Esophagus muscularis mucosa (tissue), 4 donors: ENCODE data around the gene WNT16. TPM values are rescaled to one million over a fixed set of nuclear protein-coding genes. Genes with fewer than 3 reads are reported as not detected.

Experiments
- DNase-seq: peaks from one replicate; pipeline ENCODE4 v3.0.0-alpha.2; 2017; ENCODE audit errors: extremely low spot score
- H3K27ac ChIP-seq, 4 donors: fragments of 200-600 bp; sonication (generic); replicated peaks in 1 of 4; 1 replicate in 3 of 4; 2 replicates in 1 of 4; pipeline ENCODE4 v1.5.1; 2016 to 2019; ENCODE audit warnings: mild to moderate bottlenecking in 1 of 4
- H3K27me3 ChIP-seq, 4 donors: fragments of 200-600 bp; sonication (generic); one replicate each; pipeline versions ENCODE4 v1.5.1 to v1.6.0; 2016 to 2019
- H3K36me3 ChIP-seq, 4 donors: fragments of 200-600 bp; sonication (generic); one replicate each; pipeline ENCODE4 v1.5.1; 2016 to 2019
- H3K4me1 ChIP-seq, 4 donors: fragments of 200-600 bp; sonication (generic); one replicate each; pipeline ENCODE4 v1.5.1; 2016 to 2019
- H3K4me3 ChIP-seq, 4 donors: fragments of 200-600 bp; sonication (generic); 1 replicate in 2 of 4; 2 replicates in 2 of 4; pipeline ENCODE4 v1.5.1; 2016 to 2019; ENCODE audit warnings: mild to moderate bottlenecking in 4 of 4, moderate library complexity in 1 of 4
- H3K9me3 ChIP-seq, 4 donors: fragments of 200-600 bp; sonication (generic); 1 replicate in 3 of 4; 2 replicates in 1 of 4; pipeline ENCODE4 v1.5.1; 2016 to 2019
- CTCF ChIP-seq, 3 experiments: fragments of 200-600 bp in 2 of 3; fragments of 450-650 bp in 1 of 3; sonication (generic) in 2 of 3; IDR thresholded peaks; one replicate each; pipeline ENCODE4 v1.5.1; 2017 to 2019; ENCODE audit warnings: antibody characterized with exemption in 3 of 3, mild to moderate bottlenecking in 2 of 3, moderate library complexity in 1 of 3
- EP300 ChIP-seq: sonication (generic); formaldehyde crosslinking; IDR thresholded peaks from one replicate; pipeline ENCODE4 v1.6.1; 2017; ENCODE audit warnings: antibody characterized with exemption
- POLR2A ChIP-seq: fragments of 450-650 bp; IDR thresholded peaks from one replicate; pipeline ENCODE4 v1.6.1; 2017; ENCODE audit warnings: antibody characterized with exemption, moderate library complexity, mild to moderate bottlenecking, low read depth
- POLR2AphosphoS5 ChIP-seq, 2 donors: sonication (generic); formaldehyde crosslinking; IDR thresholded peaks; one replicate each; pipeline ENCODE4 v1.6.1; 2017; ENCODE audit warnings: antibody characterized with exemption in 2 of 2
- WGBS: methylation state at CpG from one replicate; pipeline ENCODE4 v1.1.5; 2018; 5-methylcytosine and 5-hydroxymethylcytosine counted together
- intact Hi-C: fragments of 100-400 bp; cut with DNase I; formaldehyde crosslinking; loops from one replicate; pipeline ENCODE4 v1.15.1; 2023
- total RNA-seq, 4 donors: library from RNA; depleted of rRNA; stranded (reverse); fragments of >200 nt; gene quantifications; one replicate each; pipeline versions ENCODE4 v1.1.0 to v1.2.1, GENCODE V29; 2016

The WNT16 gene
- total RNA-seq, 4 donors from 2014 or later, result 0.23 to 0.91 (median 0.33) TPM; not detected in 1

DNA sequence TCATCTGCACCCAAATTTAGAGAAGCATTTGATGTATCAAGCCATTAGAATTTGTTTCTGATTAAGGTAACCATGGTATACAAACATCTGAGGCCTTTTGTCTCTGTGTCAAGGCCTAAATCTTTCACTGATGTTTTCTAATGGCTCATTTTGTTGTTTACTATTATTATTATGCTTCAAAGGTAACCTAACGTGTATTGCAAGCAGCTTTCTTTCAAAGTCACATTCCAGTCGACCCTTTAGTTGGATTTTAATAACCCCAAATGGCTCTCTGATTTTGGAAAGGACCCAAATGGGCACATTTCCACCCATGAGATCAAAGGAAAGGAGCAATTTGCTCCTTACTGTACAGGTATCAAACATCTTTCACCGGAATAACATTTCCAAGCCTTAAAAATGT is 46.7 kb upstream of the WNT16 start:
- TF ChIP-seq CTCF (IDR thresholded peaks at IDR 0.05), result no peak
- Histone ChIP-seq H3K4me1 (peaks cover 0 to 7% (median 4%) of the 10 kb centered on the region in 4 donors), H3K36me3 (peaks cover 0 to 34% (median 17%) of the 10 kb centered on the region in 4 donors), H3K9me3 (peaks cover 0 to 6% (median 0%) of the 10 kb centered on the region in 4 donors), H3K27ac (no peak overlapping the region), H3K4me3 (no peak overlapping the region), H3K27me3 (no peaks in the 10 kb centered on the region)
- WGBS, result 75% methylated on average over 3 of the region's 3 CpGs
- no peak for DNase-seq
- intact Hi-C loops, result no loop called here

DNA sequence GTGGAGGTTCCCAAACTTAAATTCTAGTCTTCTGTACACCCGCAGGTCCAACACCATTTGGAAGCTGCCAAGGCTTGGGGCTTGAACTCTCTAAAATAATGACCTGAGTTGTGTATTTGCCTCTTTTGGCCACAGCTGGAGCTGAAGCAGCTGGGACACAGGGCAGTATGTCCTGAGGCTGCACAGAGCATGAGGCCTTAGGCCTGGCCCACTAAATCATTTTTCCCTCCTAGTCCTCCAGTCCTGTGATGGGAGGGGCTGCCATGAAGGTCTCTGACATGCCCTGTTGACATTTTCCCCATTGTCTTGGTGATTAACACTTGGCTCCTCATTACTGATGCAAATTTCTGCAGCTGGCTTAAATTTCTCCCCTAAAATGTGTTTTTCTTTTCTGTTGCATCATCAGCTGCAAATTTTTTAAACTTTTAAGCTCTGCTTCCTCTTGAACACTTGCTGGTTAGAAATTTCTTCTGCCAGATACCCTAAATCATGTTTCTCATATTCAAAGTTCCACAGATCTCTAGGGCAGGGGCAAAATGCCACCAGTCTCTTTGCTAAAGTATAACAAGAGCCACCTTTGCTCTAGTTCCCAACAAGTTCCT is 43.6 kb upstream of the WNT16 start:
- intact Hi-C loops, result no loop called here
- DNase-seq, result no peak
- TF ChIP-seq POLR2AphosphoS5 (IDR thresholded peaks at IDR 0.05), result no peak
- TF ChIP-seq EP300, result no peak
- no peak for TF ChIP-seq CTCF (IDR thresholded peaks at IDR 0.05)
- TF ChIP-seq POLR2A, result no peak
- H3K36me3 ChIP-seq, result peaks cover 0 to 40% (median 17%) of the 10 kb centered on the region in 4 donors
- peaks cover 0 to 6% (median 0%) of the 10 kb centered on the region in 4 donors for H3K9me3 ChIP-seq
- H3K27me3 ChIP-seq, result no peaks in the 10 kb centered on the region
- no peaks in the 10 kb centered on the region for H3K4me1 ChIP-seq
- no peak overlapping the region for H3K4me3 ChIP-seq
- 100% methylated on average over 1 of the region's 1 CpG for WGBS
- H3K27ac ChIP-seq, result no peak overlapping the region

GRCh38 chr7:121286186-121286585 is 42.6 kb upstream of the WNT16 start:
- peaks cover 0 to 40% (median 16%) of the 10 kb centered on the region in 4 donors for H3K36me3 ChIP-seq
- H3K27ac ChIP-seq, result no peak overlapping the region
- intact Hi-C loops, result no loop called here
- 63% methylated on average over 2 of the region's 2 CpGs for whole genome bisulfite sequencing
- no peak for TF ChIP-seq POLR2A
- TF ChIP-seq POLR2AphosphoS5 (IDR thresholded peaks at IDR 0.05), result no peak
- TF ChIP-seq CTCF (IDR thresholded peaks at IDR 0.05), result no peak
- TF ChIP-seq EP300, result no peak
- DNase-seq, result no peak
- no peak overlapping the region for H3K4me3 ChIP-seq
- H3K9me3 ChIP-seq, result peaks cover 0 to 6% (median 0%) of the 10 kb centered on the region in 4 donors
- H3K27me3 ChIP-seq, result no peaks in the 10 kb centered on the region
- H3K4me1 ChIP-seq, result no peaks in the 10 kb centered on the region

DNA sequence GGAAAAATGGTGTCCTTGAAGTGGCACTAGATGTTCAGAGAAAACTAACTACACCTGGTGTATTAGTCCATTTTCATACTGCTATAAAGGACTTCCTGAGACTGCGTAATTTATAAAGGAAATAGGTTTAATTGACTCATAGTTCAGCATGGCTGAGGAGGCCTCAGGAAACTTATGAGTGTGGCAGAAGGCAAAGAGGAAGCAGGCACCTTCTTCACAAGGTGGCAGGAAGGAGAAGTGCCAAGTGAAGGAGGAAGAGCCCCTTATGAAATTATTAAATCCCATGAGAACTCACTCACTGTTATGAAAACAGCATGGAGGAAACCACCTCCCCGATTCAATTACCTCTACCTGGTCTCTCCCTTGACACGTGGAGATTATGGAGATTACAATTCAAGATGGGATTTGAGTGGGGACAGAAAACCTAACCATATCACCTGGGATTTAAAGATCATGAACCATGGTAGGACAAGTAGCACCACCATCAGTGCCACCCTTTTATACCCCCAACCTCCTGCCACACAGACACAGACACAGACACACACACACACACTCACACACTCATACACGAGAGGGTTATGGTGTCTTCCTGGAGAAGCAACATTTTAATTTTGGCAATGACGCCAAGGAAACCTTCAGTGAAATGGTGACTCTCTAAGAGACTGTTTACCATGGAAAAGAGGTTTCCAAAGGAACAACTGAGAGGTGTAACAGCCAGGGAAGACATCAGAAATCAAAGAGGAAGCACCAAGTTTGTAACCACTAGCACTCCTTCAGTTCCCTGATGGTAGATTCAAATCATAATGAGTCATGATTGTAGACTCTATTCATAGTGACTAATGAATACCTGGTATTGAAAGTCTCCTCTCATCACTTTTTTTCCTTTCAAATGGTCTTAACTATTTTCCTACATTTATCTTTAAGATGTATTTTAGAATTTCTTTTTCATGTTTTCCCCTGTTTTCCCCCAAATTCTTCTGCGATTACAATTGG is 41.8 kb upstream of the WNT16 start:
- WGBS, result 81% methylated on average over 6 of the region's 6 CpGs
- no peak for DNase-seq
- H3K36me3 ChIP-seq, result peaks cover 0 to 40% (median 16%) of the 10 kb centered on the region in 4 donors
- intact Hi-C loops, result no loop called here
- H3K27me3 ChIP-seq, result no peaks in the 10 kb centered on the region
- no peak overlapping the region for H3K4me3 ChIP-seq
- no peak overlapping the region for H3K27ac ChIP-seq
- peaks cover 0 to 6% (median 0%) of the 10 kb centered on the region in 4 donors for H3K9me3 ChIP-seq
- TF ChIP-seq POLR2AphosphoS5 (IDR thresholded peaks at IDR 0.05) (no peak), CTCF (IDR thresholded peaks at IDR 0.05) (no peak), POLR2A (no peak), EP300 (no peak)
- H3K4me1 ChIP-seq, result no peaks in the 10 kb centered on the region
